ENCODE data around the gene TOP2B. TPM values are rescaled to one million over a fixed set of nuclear protein-coding genes. Genes with fewer than 3 reads are reported as not detected.

TOP2B gene
- total and polyA plus RNA-seq, 9 of the 15 experiments (the other 6 are each of a cell fraction or from before 2014, with no cell fraction given): 45.3 to 186 (median 134) TPM

DNA sequence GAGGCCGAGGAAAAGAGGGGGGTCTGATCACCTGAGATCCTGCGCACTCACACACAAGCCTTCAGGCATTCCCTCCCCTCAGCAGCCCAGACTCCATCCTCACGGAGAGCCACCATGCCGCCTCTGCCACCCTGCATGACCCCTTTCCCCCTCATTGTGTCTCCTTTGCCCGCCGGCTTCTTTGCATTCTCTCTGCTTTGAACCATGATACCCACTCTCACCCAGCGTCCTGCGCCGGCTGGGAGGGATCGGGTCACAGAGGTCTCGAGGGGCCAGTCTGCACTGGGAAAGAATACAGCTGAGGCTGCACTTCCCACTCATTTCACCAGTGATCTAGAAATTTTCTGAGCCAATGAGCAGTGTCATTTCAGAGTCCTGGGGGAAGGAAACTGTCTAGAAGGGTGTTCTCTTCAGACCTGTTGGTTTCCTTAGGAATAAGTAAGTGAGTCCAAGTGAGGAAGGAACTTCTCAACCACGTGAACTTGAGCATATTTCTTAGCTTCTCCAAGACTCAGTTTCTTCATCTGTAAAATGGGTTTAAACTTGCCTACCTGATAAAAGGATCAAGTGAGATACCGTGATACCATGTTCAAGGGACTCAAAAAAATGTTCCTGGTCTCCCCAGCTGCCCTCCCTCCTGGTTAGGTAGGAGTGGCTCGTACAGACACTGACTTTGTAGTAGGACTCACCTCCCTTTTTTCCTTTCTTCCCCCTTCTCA, 96.7 kb downstream of the TOP2B start:
- no peak for TF ChIP-seq SRSF9 (IDR thresholded peaks at IDR 0.05; ENCODE audit: borderline replicate concordance, low read depth, low read length)
- peak; percentile 78 for TF ChIP-seq BCOR (IDR thresholded peaks at IDR 0.05)
- TF ChIP-seq FOXK1 (CRISPR knock-in tag; IDR thresholded peaks at IDR 0.05; ENCODE audit: borderline replicate concordance): no peak
- TF ChIP-seq ADNP (tag; IDR thresholded peaks at IDR 0.05): 0 out of 2 replicates have a peak, but pooled peaks have one; percentile 32
- TF ChIP-seq PHB (CRISPR knock-in tag; IDR thresholded peaks at IDR 0.05): no peak
- TF ChIP-seq NELFE (IDR thresholded peaks at IDR 0.05; ENCODE audit: insufficient read depth, insufficient read length): no peak
- no peak for TF ChIP-seq HLTF (IDR thresholded peaks at IDR 0.05)
- peak; percentile 56 to 71; a peak in 3 of 4 replicates for TF ChIP-seq KDM1A (IDR thresholded peaks at IDR 0.05)
- TF ChIP-seq RUNX1 (IDR thresholded peaks at IDR 0.05; ENCODE audit: low read depth): no peak
- no peak for TF ChIP-seq ATF1 (CRISPR knock-in tag; IDR thresholded peaks at IDR 0.05)
- TF ChIP-seq ATF1 (tag; IDR thresholded peaks at IDR 0.05): no peak
- no peak for TF ChIP-seq ZBTB1 (CRISPR knock-in tag; IDR thresholded peaks at IDR 0.05; ENCODE audit: borderline replicate concordance, low read depth)
- TF ChIP-seq, protein P1, sequence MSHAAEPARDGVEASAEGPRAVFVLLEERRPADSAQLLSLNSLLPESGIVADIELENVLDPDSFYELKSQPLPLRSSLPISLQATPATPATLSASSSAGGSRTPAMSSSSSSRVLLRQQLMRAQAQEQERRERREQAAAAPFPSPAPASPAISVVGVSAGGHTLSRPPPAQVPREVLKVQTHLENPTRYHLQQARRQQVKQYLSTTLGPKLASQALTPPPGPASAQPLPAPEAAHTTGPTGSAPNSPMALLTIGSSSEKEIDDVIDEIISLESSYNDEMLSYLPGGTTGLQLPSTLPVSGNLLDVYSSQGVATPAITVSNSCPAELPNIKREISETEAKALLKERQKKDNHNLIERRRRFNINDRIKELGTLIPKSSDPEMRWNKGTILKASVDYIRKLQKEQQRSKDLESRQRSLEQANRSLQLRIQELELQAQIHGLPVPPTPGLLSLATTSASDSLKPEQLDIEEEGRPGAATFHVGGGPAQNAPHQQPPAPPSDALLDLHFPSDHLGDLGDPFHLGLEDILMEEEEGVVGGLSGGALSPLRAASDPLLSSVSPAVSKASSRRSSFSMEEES (CRISPR knock-in tag; IDR thresholded peaks at IDR 0.05): no peak
- TF ChIP-seq DDX20 (tag; IDR thresholded peaks at IDR 0.05; ENCODE audit: low read depth): no peak
- peak; percentile 93 for TF ChIP-seq RBM25 (IDR thresholded peaks at IDR 0.05; ENCODE audit: low read depth, low read length, severe bottlenecking)
- no peak for TF ChIP-seq EHMT2 (IDR thresholded peaks at IDR 0.05)
- TF ChIP-seq, protein P2, sequence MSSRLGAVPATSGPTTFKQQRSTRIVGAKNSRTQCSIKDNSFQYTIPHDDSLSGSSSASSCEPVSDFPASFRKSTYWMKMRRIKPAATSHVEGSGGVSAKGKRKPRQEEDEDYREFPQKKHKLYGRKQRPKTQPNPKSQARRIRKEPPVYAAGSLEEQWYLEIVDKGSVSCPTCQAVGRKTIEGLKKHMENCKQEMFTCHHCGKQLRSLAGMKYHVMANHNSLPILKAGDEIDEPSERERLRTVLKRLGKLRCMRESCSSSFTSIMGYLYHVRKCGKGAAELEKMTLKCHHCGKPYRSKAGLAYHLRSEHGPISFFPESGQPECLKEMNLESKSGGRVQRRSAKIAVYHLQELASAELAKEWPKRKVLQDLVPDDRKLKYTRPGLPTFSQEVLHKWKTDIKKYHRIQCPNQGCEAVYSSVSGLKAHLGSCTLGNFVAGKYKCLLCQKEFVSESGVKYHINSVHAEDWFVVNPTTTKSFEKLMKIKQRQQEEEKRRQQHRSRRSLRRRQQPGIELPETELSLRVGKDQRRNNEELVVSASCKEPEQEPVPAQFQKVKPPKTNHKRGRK (tag; IDR thresholded peaks at IDR 0.05): no peak
- ChIA-PET POLR2A (no interaction called here), CTCF (ENCODE audit: low intra/inter-chr PET ratio) (no interaction called here)
- 35% methylated on average over 13 of the region's 14 CpGs for WGBS (ENCODE audit: insufficient coverage, low coverage, missing lambda C conversion rate)
- Histone ChIP-seq H3K36me3 (ENCODE audit: control insufficient read depth, insufficient read depth, low read length) (no peaks in the 10 kb centered on the region), H3K79me2 (ENCODE audit: control insufficient read depth, insufficient read depth, low read length) (no peaks in the 10 kb centered on the region), H3K27ac (ENCODE audit: extremely low read depth, low read depth, low read length) (no peak overlapping the region), H3K27me3 (ENCODE audit: control insufficient read depth in 2 of 2, insufficient read depth in 2 of 2, low read length in 2 of 2) (peaks cover 27 to 57% of the 10 kb centered on the region in 2 experiments), H3K4me1 (replicated peaks in 1 of 2; ENCODE audit: control insufficient read depth in 2 of 2, insufficient read depth in 2 of 2, low read length in 2 of 2) (no peaks in the 10 kb centered on the region), H3K9ac (ENCODE audit: insufficient read depth in 1 of 2, low read depth in 2 of 2, low read length in 2 of 2) (peak overlapping the region in 1 of 2 experiments; percentile 6; a peak in 1 of 4 replicates), H3K4me2 (ENCODE audit: insufficient read depth, low read length) (no peak overlapping the region), H3K9me1 (ENCODE audit: control insufficient read depth, insufficient read depth, low read length) (no peaks in the 10 kb centered on the region), H3K4me3 (no peak overlapping the region), H2AFZ (ENCODE audit: low read depth, low read length) (no peak overlapping the region), H4K20me1 (replicated peaks; ENCODE audit: control insufficient read depth, insufficient read depth, low read length) (no peaks in the 10 kb centered on the region), H3K9me3 (replicated peaks; ENCODE audit: control insufficient read depth, insufficient read depth, low read depth, low read length) (no peaks in the 10 kb centered on the region)
- no TSS peak for BruUV-seq (replicated peaks)
- no peak for DNase-seq (ENCODE audit: extremely low read depth in 1 of 4, low spot score in 3 of 4)
- FAIRE-seq: no peak
- in situ Hi-C loops (cut with MboI): no loop called here
- no peak for ATAC-seq
- intact Hi-C loops (cut with micrococcal nuclease): no loop called here
